Right renal cortex interstitium (tissue), 3 donors: ENCODE data around the gene MYF5. TPM values are rescaled to one million over a fixed set of nuclear protein-coding genes. Genes with fewer than 3 reads are reported as not detected.
A peak's percentile ranks its signal among the peaks of the same experiment; 100 is the strongest.

Experiments
- DNase-seq, 3 donors: peaks; one replicate each; pipeline ENCODE4 v3.0.0-alpha.2; 2013; ENCODE audit warnings: low read depth in 3 of 3, low spot score in 2 of 3
- polyA plus RNA-seq, 3 donors: library from polyadenylated mRNA; unstranded; fragments of 120-200 nt; gene quantifications; one replicate each; pipeline ENCODE4 v1.2.1, GENCODE V29; 2013; ENCODE audit not compliant: insufficient read length in 3 of 3

MYF5 gene
- polyA plus RNA-seq, 3 donors: 0.14 TPM; not detected in 2

GRCh38 chr12:80756875-80757274 is 40.2 kb downstream of the MYF5 start:
- no peak for DNase-seq

DNA sequence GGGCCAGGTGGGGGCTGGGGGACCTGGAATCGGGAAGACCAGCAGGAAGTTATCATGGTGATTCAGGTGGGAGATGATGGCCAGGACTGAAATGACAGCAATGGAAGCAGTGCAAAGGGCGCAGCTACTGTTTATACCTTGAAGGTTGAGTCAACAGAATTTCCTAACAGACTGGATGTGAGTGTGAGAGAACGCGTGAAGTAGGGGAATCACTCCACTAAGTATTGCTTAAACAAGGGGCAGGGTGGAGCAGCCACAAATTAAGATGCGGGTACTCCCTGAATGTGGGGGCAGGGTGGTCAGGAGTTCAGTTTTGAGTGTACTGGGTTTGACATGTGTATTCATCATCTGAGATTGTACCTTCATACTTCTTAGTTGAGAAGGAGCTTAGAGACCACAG is 45.1 kb downstream of the MYF5 start:
- no peak for DNase-seq

DNA sequence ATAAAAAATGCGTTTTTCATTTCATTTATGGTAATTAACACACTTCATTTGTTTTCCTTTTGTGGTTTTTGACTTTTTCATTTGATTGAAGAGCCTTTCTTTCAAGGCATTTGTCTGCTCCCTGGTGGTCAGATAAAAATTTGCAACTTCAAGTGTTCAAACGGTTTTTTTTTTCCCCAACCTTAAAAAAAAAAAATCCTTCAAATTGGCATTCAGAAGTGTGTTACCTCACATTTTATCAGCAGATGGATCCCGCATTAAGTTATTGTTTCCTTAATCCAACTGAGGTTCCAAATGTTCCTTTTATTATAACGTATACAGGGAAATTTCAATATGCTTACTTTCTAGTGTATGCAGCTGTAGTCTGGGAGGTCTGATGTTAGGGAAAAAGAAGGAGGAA is 47.2 kb downstream of the MYF5 start:
- DNase-seq: peak in 2 of 3 donors; percentile 14 to 45

GRCh38 chr12:80766210-80766609 is 49.5 kb downstream of the MYF5 start:
- DNase-seq: no peak

DNA sequence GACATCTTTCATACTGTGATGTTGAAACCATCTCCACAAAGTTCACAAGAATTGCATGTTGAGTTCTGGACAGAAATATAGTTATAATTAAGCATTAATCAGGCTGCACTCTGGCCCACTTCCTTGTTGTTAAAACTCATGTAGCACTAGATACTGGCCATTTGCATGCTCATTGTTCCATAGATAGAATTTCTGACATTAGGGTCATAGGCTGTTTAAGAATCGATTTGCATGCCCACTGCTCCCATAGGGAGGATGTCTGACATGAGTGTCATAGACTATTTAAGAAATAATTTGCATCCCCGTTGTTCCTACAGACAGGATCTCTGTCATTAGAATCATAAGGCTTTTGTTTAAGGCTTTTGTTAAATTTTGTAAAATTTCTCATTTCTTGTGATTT is 50.2 kb downstream of the MYF5 start:
- no peak for DNase-seq

Other genes with a start within 250 kb of the MYF5 start
- under 1 TPM; 0.14 to 0.18 (median 0.17) TPM for gene MYF6, start 9.3 kb upstream of the MYF5 start, polyA plus RNA-seq
- gene LIN7A, start 221.0 kb downstream of the MYF5 start, polyA plus RNA-seq: 10 to 100 TPM; 19.9 to 23.8 (median 20.3) TPM